ENCODE measurements around the gene TSPAN11. TPM values are rescaled to one million over a fixed set of nuclear protein-coding genes. Genes with fewer than 3 reads are reported as not detected.

Gene TSPAN11
- total RNA-seq, 1 donor from 2014 or later: 31.0 TPM

DNA sequence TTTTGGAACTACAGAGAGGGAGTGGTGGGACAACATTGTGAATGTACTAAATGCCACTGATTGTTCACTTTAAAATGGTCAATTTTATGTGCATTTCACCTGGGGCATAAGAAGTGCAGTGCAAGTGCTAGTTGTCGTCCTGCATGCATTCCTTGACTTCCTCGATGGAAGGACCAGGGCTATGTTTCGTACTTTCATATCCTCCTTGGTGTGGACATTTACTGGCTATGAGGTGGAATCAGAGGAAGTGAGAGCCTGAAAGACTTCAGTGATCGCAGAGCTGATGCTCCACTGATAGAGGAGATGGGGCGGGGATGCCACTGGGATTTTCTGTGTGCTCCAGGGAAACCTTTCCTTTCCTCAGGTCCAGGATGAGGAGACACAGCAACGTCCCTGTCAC lies 93.0 kb downstream of the TSPAN11 start:
- Mint-ChIP-seq H3K9me3 (ENCODE audit: unreplicated experiment) (peaks cover 3% of the 10 kb centered on the region), H3K27me3 (ENCODE audit: unreplicated experiment) (peaks cover 3% of the 10 kb centered on the region), H3K4me3 (ENCODE audit: unreplicated experiment) (no peak overlapping the region), H3K36me3 (ENCODE audit: unreplicated experiment) (no peaks in the 10 kb centered on the region), H3K4me1 (ENCODE audit: low read depth, unreplicated experiment) (peaks cover 6% of the 10 kb centered on the region), H3K27ac (ENCODE audit: unreplicated experiment) (no peak overlapping the region)
- DNase-seq: no peak
- TF ChIP-seq, protein P1, sequence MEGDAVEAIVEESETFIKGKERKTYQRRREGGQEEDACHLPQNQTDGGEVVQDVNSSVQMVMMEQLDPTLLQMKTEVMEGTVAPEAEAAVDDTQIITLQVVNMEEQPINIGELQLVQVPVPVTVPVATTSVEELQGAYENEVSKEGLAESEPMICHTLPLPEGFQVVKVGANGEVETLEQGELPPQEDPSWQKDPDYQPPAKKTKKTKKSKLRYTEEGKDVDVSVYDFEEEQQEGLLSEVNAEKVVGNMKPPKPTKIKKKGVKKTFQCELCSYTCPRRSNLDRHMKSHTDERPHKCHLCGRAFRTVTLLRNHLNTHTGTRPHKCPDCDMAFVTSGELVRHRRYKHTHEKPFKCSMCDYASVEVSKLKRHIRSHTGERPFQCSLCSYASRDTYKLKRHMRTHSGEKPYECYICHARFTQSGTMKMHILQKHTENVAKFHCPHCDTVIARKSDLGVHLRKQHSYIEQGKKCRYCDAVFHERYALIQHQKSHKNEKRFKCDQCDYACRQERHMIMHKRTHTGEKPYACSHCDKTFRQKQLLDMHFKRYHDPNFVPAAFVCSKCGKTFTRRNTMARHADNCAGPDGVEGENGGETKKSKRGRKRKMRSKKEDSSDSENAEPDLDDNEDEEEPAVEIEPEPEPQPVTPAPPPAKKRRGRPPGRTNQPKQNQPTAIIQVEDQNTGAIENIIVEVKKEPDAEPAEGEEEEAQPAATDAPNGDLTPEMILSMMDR (IDR thresholded peaks at IDR 0.05; ENCODE audit: partially characterized antibody, unreplicated experiment): no peak

DNA sequence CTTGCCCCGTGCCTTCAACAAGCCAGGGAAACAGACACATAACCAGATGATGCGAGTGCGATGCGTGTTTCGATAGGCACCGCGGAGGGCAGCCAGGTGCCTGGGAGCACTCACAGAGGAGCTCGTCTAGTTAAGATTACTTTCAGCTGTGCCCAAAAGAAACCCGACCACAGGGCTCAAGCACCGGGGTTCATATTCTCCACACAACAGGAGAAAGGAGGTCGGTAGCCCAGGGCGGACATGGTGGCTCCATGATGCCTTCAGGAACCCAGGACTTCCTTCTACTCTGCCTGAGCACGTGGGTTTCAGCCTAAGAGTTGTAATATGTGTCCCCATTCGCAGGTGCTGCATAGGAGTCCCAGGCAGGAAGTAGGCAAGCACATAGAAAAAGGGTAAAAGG lies 93.4 kb downstream of the TSPAN11 start:
- Mint-ChIP-seq H3K27me3 (ENCODE audit: unreplicated experiment) (peaks cover 3% of the 10 kb centered on the region), H3K27ac (ENCODE audit: unreplicated experiment) (no peak overlapping the region), H3K4me1 (ENCODE audit: low read depth, unreplicated experiment) (peaks cover 6% of the 10 kb centered on the region), H3K9me3 (ENCODE audit: unreplicated experiment) (peaks cover 3% of the 10 kb centered on the region), H3K36me3 (ENCODE audit: unreplicated experiment) (no peaks in the 10 kb centered on the region), H3K4me3 (ENCODE audit: unreplicated experiment) (no peak overlapping the region)
- TF ChIP-seq, protein P1 (IDR thresholded peaks at IDR 0.05; ENCODE audit: partially characterized antibody, unreplicated experiment): no peak
- DNase-seq: no peak

- DNase-seq: no peak
- peaks cover 3% of the 10 kb centered on the region for H3K27me3 Mint-ChIP-seq (ENCODE audit: unreplicated experiment)
- TF ChIP-seq, protein P1 (IDR thresholded peaks at IDR 0.05; ENCODE audit: partially characterized antibody, unreplicated experiment): no peak
- peaks cover 3% of the 10 kb centered on the region for H3K9me3 Mint-ChIP-seq (ENCODE audit: unreplicated experiment)
- H3K36me3 Mint-ChIP-seq (ENCODE audit: unreplicated experiment): no peaks in the 10 kb centered on the region
- peaks cover 6% of the 10 kb centered on the region for H3K4me1 Mint-ChIP-seq (ENCODE audit: low read depth, unreplicated experiment)
- no peak overlapping the region for H3K27ac Mint-ChIP-seq (ENCODE audit: unreplicated experiment)
- H3K4me3 Mint-ChIP-seq (ENCODE audit: unreplicated experiment): no peak overlapping the region
Observed at GRCh38 chr12:31020385-31021166, 94.0 kb downstream of the TSPAN11 start.

- H3K9me3 Mint-ChIP-seq (ENCODE audit: unreplicated experiment): peaks cover 3% of the 10 kb centered on the region
- H3K27me3 Mint-ChIP-seq (ENCODE audit: unreplicated experiment): peaks cover 3% of the 10 kb centered on the region
- H3K36me3 Mint-ChIP-seq (ENCODE audit: unreplicated experiment): no peaks in the 10 kb centered on the region
- TF ChIP-seq, protein P1 (IDR thresholded peaks at IDR 0.05; ENCODE audit: partially characterized antibody, unreplicated experiment): no peak
- no peak overlapping the region for H3K4me3 Mint-ChIP-seq (ENCODE audit: unreplicated experiment)
- H3K4me1 Mint-ChIP-seq (ENCODE audit: low read depth, unreplicated experiment): peaks cover 6% of the 10 kb centered on the region
- H3K27ac Mint-ChIP-seq (ENCODE audit: unreplicated experiment): no peak overlapping the region
- DNase-seq: no peak
Observed at GRCh38 chr12:31021181-31021580, 94.6 kb downstream of the TSPAN11 start.

DNA sequence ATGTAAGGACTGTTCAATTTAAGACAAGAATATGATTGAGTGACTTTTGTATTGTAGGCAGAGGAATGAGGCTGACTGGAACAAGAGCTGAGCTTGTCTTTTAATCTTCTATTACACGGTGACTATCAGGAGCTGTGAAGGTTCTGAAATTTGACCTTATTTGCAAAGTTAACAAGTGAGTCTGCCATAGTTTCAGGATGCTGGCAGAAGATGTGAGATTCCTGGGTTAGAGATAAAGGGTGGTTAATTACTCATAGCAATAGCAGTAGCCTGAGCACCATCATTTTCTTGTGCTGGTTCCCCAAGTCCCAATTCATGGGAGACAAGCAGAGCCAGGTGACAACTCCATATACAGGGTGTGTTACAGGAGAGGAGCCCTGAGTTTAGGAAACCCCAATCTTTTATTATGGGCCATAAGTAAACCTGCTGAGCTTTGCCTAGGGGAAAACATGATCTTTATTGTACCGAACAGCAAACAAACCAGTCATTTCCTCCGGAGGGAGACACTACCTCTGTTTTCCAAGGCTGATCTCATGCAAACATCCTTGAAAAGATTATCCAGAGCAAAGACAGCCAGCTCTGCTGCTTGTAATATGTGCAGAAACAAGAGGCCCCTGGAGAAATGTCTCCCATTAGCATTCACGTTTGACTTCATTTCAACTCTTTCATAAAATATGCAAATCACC lies 95.4 kb downstream of the TSPAN11 start:
- H3K9me3 Mint-ChIP-seq (ENCODE audit: unreplicated experiment): peaks cover 3% of the 10 kb centered on the region
- H3K27me3 Mint-ChIP-seq (ENCODE audit: unreplicated experiment): peaks cover 3% of the 10 kb centered on the region
- no peak for DNase-seq
- no peak overlapping the region for H3K27ac Mint-ChIP-seq (ENCODE audit: unreplicated experiment)
- H3K36me3 Mint-ChIP-seq (ENCODE audit: unreplicated experiment): no peaks in the 10 kb centered on the region
- TF ChIP-seq, protein P1 (IDR thresholded peaks at IDR 0.05; ENCODE audit: partially characterized antibody, unreplicated experiment): no peak
- H3K4me3 Mint-ChIP-seq (ENCODE audit: unreplicated experiment): no peak overlapping the region
- H3K4me1 Mint-ChIP-seq (ENCODE audit: low read depth, unreplicated experiment): peaks cover 6% of the 10 kb centered on the region

Measured in glutamatergic neuron (in vitro differentiated cells).